ENCODE data around the gene KIF18B.

The KIF18B gene

GRCh38 chr17:44918006-44918405 lies 29.6 kb downstream of the KIF18B start:
- DNase-seq (ENCODE audit: low spot score): no peak

GRCh38 chr17:44917456-44917855 lies 30.1 kb downstream of the KIF18B start:
- no peak for DNase-seq (ENCODE audit: low spot score)

GRCh38 chr17:44916781-44917241 lies 30.8 kb downstream of the KIF18B start:
- DNase-seq (ENCODE audit: low spot score): peak; percentile 77

- peak; percentile 39 for DNase-seq (ENCODE audit: low spot score)
Observed at GRCh38 chr17:44915862-44916780, 31.5 kb downstream of the KIF18B start.

- DNase-seq (ENCODE audit: low spot score): no peak
Observed at GRCh38 chr17:44915321-44915726, 32.2 kb downstream of the KIF18B start, which contains the start of gene GFAP. Gene GFAP, minus strand, starts transcription at chr17:44915500. Its CDS starts 14 bp downstream, at chr17:44915486.

GRCh38 chr17:44914698-44915271 lies 32.8 kb downstream of the KIF18B start:
- no peak for DNase-seq (ENCODE audit: low spot score)

GRCh38 chr17:44914148-44914547 lies 33.4 kb downstream of the KIF18B start:
- no peak for DNase-seq (ENCODE audit: low spot score)

- no peak for DNase-seq (ENCODE audit: low spot score)
Observed at GRCh38 chr17:44913676-44914075, 33.9 kb downstream of the KIF18B start.

- DNase-seq (ENCODE audit: low spot score): no peak
Observed at GRCh38 chr17:44912763-44913544, 34.6 kb downstream of the KIF18B start.

- DNase-seq (ENCODE audit: low spot score): peak; percentile 49
Observed at GRCh38 chr17:44911133-44912001, 36.2 kb downstream of the KIF18B start.

GRCh38 chr17:44910231-44911106 lies 37.1 kb downstream of the KIF18B start:
- no peak for DNase-seq (ENCODE audit: low spot score)

GRCh38 chr17:44909681-44910144 lies 37.9 kb downstream of the KIF18B start:
- no peak for DNase-seq (ENCODE audit: low spot score)

- DNase-seq (ENCODE audit: low spot score): no peak
Observed at GRCh38 chr17:44908761-44909326, 38.7 kb downstream of the KIF18B start.

- no peak for DNase-seq (ENCODE audit: low spot score)
Observed at GRCh38 chr17:44907729-44908470, 39.7 kb downstream of the KIF18B start.

GRCh38 chr17:44906763-44907728 lies 40.5 kb downstream of the KIF18B start:
- DNase-seq (ENCODE audit: low spot score): no peak

GRCh38 chr17:44906010-44906646 lies 41.4 kb downstream of the KIF18B start:
- no peak for DNase-seq (ENCODE audit: low spot score)
